ENCODE data around the gene FBXO34. TPM values are rescaled to one million over a fixed set of nuclear protein-coding genes. Genes with fewer than 3 reads are reported as not detected.

Gene FBXO34
- total RNA-seq, 1 donor from 2014 or later: 32.4 TPM

DNA sequence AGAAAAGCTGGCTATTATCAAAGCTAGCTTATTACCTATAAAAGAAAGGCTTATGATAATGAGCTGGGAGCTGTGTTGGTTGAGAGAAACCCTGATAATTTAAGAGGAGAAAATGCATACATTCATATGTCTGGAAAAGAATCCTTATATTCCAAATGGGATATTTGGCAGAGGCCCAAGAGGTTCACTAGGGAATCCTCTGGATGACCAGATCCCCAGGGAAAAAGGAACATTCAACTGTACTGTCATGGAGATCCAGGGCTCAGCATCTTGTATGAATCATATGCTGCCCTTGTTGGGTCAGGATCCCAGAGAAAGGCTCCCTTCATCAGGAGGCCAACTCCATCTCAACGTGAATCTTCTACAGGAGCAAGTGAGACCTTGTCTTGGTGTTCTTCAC lies 16.6 kb upstream of the FBXO34 start:
- TF ChIP-seq, protein P1, sequence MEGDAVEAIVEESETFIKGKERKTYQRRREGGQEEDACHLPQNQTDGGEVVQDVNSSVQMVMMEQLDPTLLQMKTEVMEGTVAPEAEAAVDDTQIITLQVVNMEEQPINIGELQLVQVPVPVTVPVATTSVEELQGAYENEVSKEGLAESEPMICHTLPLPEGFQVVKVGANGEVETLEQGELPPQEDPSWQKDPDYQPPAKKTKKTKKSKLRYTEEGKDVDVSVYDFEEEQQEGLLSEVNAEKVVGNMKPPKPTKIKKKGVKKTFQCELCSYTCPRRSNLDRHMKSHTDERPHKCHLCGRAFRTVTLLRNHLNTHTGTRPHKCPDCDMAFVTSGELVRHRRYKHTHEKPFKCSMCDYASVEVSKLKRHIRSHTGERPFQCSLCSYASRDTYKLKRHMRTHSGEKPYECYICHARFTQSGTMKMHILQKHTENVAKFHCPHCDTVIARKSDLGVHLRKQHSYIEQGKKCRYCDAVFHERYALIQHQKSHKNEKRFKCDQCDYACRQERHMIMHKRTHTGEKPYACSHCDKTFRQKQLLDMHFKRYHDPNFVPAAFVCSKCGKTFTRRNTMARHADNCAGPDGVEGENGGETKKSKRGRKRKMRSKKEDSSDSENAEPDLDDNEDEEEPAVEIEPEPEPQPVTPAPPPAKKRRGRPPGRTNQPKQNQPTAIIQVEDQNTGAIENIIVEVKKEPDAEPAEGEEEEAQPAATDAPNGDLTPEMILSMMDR (IDR thresholded peaks at IDR 0.05; ENCODE audit: unreplicated experiment): no peak
- Mint-ChIP-seq H3K4me3 (ENCODE audit: low read depth) (no peak overlapping the region), H3K27ac (no peak overlapping the region), H3K4me1 (ENCODE audit: low read depth) (peaks cover 2% of the 10 kb centered on the region), H3K36me3 (ENCODE audit: insufficient read depth) (no peaks in the 10 kb centered on the region), H3K9me3 (ENCODE audit: low read depth) (no peaks in the 10 kb centered on the region), H3K27me3 (peaks cover 10% of the 10 kb centered on the region)
- DNase-seq (ENCODE audit: low spot score, unreplicated experiment): no peak

DNA sequence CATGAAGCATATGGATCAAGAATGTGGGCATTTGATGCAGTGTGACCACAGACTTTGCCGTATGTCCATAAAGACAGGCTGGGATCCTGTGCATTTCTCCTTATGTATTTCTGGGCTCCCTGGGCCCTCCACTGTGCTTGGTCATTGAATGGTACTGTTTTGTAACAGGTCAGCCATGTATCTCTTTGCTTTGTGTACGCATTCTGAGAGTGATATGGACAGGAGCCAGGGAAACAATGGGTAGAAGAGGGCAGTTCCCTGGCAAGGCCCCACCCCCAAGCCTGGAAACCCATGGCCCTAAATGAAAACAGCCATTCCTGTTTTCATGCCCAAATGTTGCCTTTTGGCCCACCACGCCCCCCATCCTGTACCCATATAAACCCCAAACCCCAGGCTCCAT lies 15.2 kb upstream of the FBXO34 start:
- TF ChIP-seq, protein P1 (IDR thresholded peaks at IDR 0.05; ENCODE audit: unreplicated experiment): no peak
- Mint-ChIP-seq H3K27ac (no peak overlapping the region), H3K36me3 (ENCODE audit: insufficient read depth) (no peaks in the 10 kb centered on the region), H3K4me3 (ENCODE audit: low read depth) (no peak overlapping the region), H3K27me3 (peaks cover 10% of the 10 kb centered on the region), H3K4me1 (ENCODE audit: low read depth) (peaks cover 2% of the 10 kb centered on the region), H3K9me3 (ENCODE audit: low read depth) (no peaks in the 10 kb centered on the region)
- no peak for DNase-seq (ENCODE audit: low spot score, unreplicated experiment)

DNA sequence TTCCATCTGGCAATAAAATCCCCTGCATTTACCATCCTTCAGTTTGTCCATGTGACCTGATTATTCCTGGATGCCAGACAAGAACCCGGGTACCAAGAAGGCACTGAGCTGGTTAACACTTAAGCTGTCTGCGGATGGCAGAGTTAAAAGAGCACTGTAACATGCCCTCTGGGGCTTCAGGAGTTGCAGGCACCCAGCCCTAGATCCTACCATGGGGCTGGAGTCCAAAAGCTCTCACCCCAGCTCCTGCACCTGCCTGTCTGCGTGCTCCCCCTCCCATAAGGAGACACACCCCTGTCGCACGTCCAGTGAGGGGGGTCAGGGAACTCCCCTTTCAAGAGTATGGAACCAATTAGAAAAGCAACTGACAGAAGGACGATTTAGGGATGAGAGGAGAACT lies 14.6 kb upstream of the FBXO34 start:
- peaks cover 2% of the 10 kb centered on the region for H3K4me1 Mint-ChIP-seq (ENCODE audit: low read depth)
- H3K36me3 Mint-ChIP-seq (ENCODE audit: insufficient read depth): no peaks in the 10 kb centered on the region
- H3K27me3 Mint-ChIP-seq: peaks cover 10% of the 10 kb centered on the region
- H3K4me3 Mint-ChIP-seq (ENCODE audit: low read depth): no peak overlapping the region
- no peak for DNase-seq (ENCODE audit: low spot score, unreplicated experiment)
- H3K27ac Mint-ChIP-seq: no peak overlapping the region
- TF ChIP-seq, protein P1 (IDR thresholded peaks at IDR 0.05; ENCODE audit: unreplicated experiment): no peak
- no peaks in the 10 kb centered on the region for H3K9me3 Mint-ChIP-seq (ENCODE audit: low read depth)

DNA sequence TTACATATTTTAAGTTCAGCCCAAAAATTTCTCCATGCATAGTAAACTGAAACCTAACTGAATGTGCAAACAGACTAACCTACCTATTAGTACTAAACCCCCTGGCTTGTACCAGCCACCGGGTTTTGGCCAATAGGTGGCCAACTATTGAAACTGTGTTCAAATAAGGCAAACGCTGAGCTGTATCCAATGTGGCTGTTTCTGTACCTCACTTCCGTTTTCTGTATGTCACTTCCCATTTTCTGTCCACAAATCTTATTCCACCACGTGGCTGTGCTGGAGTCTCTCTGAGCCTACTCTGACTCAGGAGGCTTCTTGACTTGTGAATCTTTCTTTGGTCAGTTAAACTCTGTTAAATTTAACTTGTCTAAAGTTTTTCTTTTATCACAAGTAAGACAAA lies 6.0 kb upstream of the FBXO34 start:
- TF ChIP-seq, protein P1 (IDR thresholded peaks at IDR 0.05; ENCODE audit: unreplicated experiment): no peak
- no peak for DNase-seq (ENCODE audit: low spot score, unreplicated experiment)
- H3K27ac Mint-ChIP-seq: no peak overlapping the region

DNA sequence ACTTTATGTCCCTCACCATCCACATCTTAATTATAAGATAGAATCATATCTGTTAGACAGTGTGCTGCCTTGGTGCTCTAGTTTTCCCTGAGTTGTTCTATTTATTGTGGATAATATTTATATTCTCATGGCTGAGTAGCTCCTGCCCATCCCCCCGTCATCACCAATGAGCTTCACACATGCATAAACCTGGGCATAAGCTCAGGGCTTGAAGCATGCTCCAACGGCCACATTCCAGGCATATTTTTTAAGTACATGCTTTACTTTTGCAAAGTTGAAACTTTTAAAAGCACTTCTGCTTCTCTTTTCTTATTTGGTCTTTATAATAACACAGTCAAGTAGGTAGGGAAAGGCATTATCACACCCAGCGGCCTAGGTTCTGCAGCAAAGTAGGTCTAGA lies 3.4 kb upstream of the FBXO34 start:
- Mint-ChIP-seq H3K4me3 (ENCODE audit: low read depth) (no peak overlapping the region), H3K27me3 (no peaks in the 10 kb centered on the region), H3K4me1 (ENCODE audit: low read depth) (peaks cover 11% of the 10 kb centered on the region), H3K9me3 (ENCODE audit: low read depth) (peaks cover 3% of the 10 kb centered on the region), H3K36me3 (ENCODE audit: insufficient read depth) (no peaks in the 10 kb centered on the region), H3K27ac (no peak overlapping the region)
- DNase-seq (ENCODE audit: low spot score, unreplicated experiment): no peak
- TF ChIP-seq, protein P1 (IDR thresholded peaks at IDR 0.05; ENCODE audit: unreplicated experiment): no peak

More for the DNA sequence above, 6.0 kb upstream of the FBXO34 start:
- Mint-ChIP-seq H3K4me3 (ENCODE audit: low read depth) (no peak overlapping the region), H3K27me3 (no peaks in the 10 kb centered on the region), H3K9me3 (ENCODE audit: low read depth) (peaks cover 3% of the 10 kb centered on the region), H3K4me1 (ENCODE audit: low read depth) (no peaks in the 10 kb centered on the region), H3K36me3 (ENCODE audit: insufficient read depth) (no peaks in the 10 kb centered on the region)
